HCT116 (cell line): ENCODE results near the gene GKN1. TPM values are rescaled to one million over a fixed set of nuclear protein-coding genes. Genes with fewer than 3 reads are reported as not detected.

ENCODE experiments used
- ATAC-seq: fragments of 200-7000 bp; cut with Tn5 transposase; 2 replicates; pipeline ENCODE4 v1.9.1; 2020; ENCODE audit warnings: mild to moderate bottlenecking, moderate library complexity
- BruUV-seq: library from RNA; stranded (reverse); fragments of 400-500 nt; replicated peaks from 2 replicates; lab custom pipeline; 2021; lab: Mats Ljungman, UMichigan
- CTCF ChIA-PET: fragments of 300-600 bp; sonication (Branson Sonifier 250); formaldehyde crosslinking; loops from one replicate; lab custom pipeline; 2021; ENCODE audit warnings: antibody characterized with exemption; lab: Charles Lee
- POLR2A ChIA-PET: fragments of 300-600, 350-600 bp; sonication (Branson Sonifier 250); formaldehyde crosslinking; loops from one replicate; lab custom pipeline; 2021; ENCODE audit warnings: antibody characterized with exemption; lab: Charles Lee
- RAD21 ChIA-PET, 2 experiments: fragments of 300-600 bp; sonication (Branson Sonifier 250); formaldehyde crosslinking; loops; one replicate each; lab custom pipeline; 2023; ENCODE audit warnings: low total read pairs in 2 of 2; ENCODE audit not compliant: uncharacterized antibody in 2 of 2, unreplicated experiment in 2 of 2, low non-redundant PET in 1 of 2; lab: Charles Lee
- DNase-seq: peaks from one replicate; pipeline ENCODE4 v3.0.0-alpha.2; 2010; ENCODE audit warnings: low read depth, low spot score
- H2AFZ ChIP-seq: fragments of 200-600 bp; shearing (Covaris generic), sonication (generic); 2 replicates; pipeline ENCODE4 v1.6.1; 2017; ENCODE audit warnings: low read depth, mixed run types, mixed read lengths, antibody characterized with exemption, low read length; ENCODE audit not compliant: poor library complexity, severe bottlenecking
- H3K27ac ChIP-seq: 2 replicates; pipeline ENCODE4 v1.5.1; 2012; ENCODE audit warnings: low read depth, low read length
- H3K27me3 ChIP-seq: fragments of 200-600 bp; sonication (generic); 2 replicates; pipeline ENCODE4 v1.6.1; 2016; ENCODE audit warnings: mixed run types, low read length, mixed read lengths; ENCODE audit not compliant: insufficient read depth
- H3K36me3 ChIP-seq, 2 experiments: fragments of 200-500 bp in 1 of 2; fragments of 200-600 bp in 1 of 2; sonication (Bioruptor generic) in 1 of 2; sonication (generic) in 1 of 2; 2 replicates each; pipeline versions ENCODE4 v1.5.1 to v1.6.1; 2014 to 2016; ENCODE audit warnings: low read length in 2 of 2, inconsistent platforms in 1 of 2, mixed read lengths in 1 of 2, mixed run types in 1 of 2; ENCODE audit not compliant: insufficient read depth in 2 of 2, control insufficient read depth in 1 of 2
- H3K4me1 ChIP-seq, 2 experiments: fragments of 200-600 bp in 1 of 2; sonication (generic) in 1 of 2; 2 replicates each; pipeline versions ENCODE4 v1.5.1 to v1.6.1; 2012 to 2017; ENCODE audit warnings: low read length in 2 of 2, inconsistent platforms in 1 of 2, mild to moderate bottlenecking in 1 of 2, mixed read lengths in 1 of 2, mixed run types in 1 of 2, moderate library complexity in 1 of 2; ENCODE audit not compliant: insufficient read depth in 2 of 2, control insufficient read depth in 1 of 2
- H3K4me2 ChIP-seq: fragments of 200-600 bp; sonication (generic); 2 replicates; pipeline ENCODE4 v1.6.1; 2017; ENCODE audit warnings: mixed run types, low read length, mixed read lengths
- H3K4me3 ChIP-seq, 2 experiments: fragments of 200-600 bp in 1 of 2; sonication (generic) in 1 of 2; replicated peaks in 1 of 2; 2 replicates each; pipeline ENCODE4 v1.5.1; 2011 to 2016; ENCODE audit warnings: low read length in 2 of 2, control low read depth in 1 of 2, low read depth in 1 of 2, mild to moderate bottlenecking in 1 of 2, mixed read lengths in 1 of 2, mixed run types in 1 of 2
- H3K79me2 ChIP-seq: fragments of 200-600 bp; sonication (generic); 2 replicates; pipeline ENCODE4 v1.6.1; 2017; ENCODE audit warnings: mild to moderate bottlenecking, mixed run types, low read length, moderate library complexity, mixed read lengths; ENCODE audit not compliant: insufficient read depth
- H3K9ac ChIP-seq: fragments of 200-600 bp; sonication (generic); 2 replicates; pipeline ENCODE4 v1.6.1; 2016; ENCODE audit warnings: low read length, mixed read lengths
- H3K9me2 ChIP-seq: fragments of 200-600 bp; sonication (generic), shearing (Covaris generic); 2 replicates; pipeline ENCODE4 v1.6.1; 2017; ENCODE audit warnings: mixed run types, mild to moderate bottlenecking, moderate library complexity; ENCODE audit not compliant: insufficient read depth
- H3K9me3 ChIP-seq, 2 experiments: fragments of 200-500 bp in 1 of 2; fragments of 200-600 bp in 1 of 2; sonication (Bioruptor generic) in 1 of 2; sonication (generic) in 1 of 2; 2 replicates each; pipeline ENCODE4 v1.6.1; 2014 to 2017; ENCODE audit warnings: low read length in 2 of 2, mixed read lengths in 2 of 2, inconsistent platforms in 1 of 2, low read depth in 1 of 2, mild to moderate bottlenecking in 1 of 2, mixed run types in 1 of 2, moderate library complexity in 1 of 2; ENCODE audit not compliant: control insufficient read depth in 1 of 2, insufficient read depth in 1 of 2
- H4K20me1 ChIP-seq: fragments of 200-600 bp; sonication (generic), shearing (Covaris generic); 2 replicates; pipeline ENCODE4 v1.6.1; 2017; ENCODE audit warnings: mixed run types, mild to moderate bottlenecking, moderate library complexity; ENCODE audit not compliant: insufficient read depth
- ATF3 ChIP-seq: IDR thresholded peaks from 2 replicates; pipeline ENCODE4 v1.6.1; 2012
- EZH2phosphoT487 ChIP-seq: fragments of 200-600 bp; IDR thresholded peaks from 2 replicates; pipeline ENCODE4 v1.6.1; 2018; ENCODE audit warnings: antibody characterized with exemption, borderline replicate concordance
- RAD21 ChIP-seq: IDR thresholded peaks from 2 replicates; pipeline ENCODE4 v1.6.1; 2012; ENCODE audit warnings: low read depth, mild to moderate bottlenecking
- SP1 ChIP-seq: IDR thresholded peaks from 2 replicates; pipeline ENCODE4 v1.6.1; 2012; ENCODE audit warnings: low read depth
- SRF ChIP-seq: IDR thresholded peaks from 2 replicates; pipeline ENCODE4 v1.6.1; 2012; ENCODE audit warnings: low read depth
- ZBTB33 ChIP-seq: IDR thresholded peaks from 2 replicates; pipeline ENCODE4 v1.6.1; 2011; ENCODE audit warnings: mild to moderate bottlenecking, low read length, moderate library complexity; ENCODE audit not compliant: insufficient replicate concordance; ENCODE audit errors: extremely low read depth
- intact Hi-C: fragments of 100-400 bp; cut with micrococcal nuclease; formaldehyde crosslinking; loops from 2 replicates; pipeline ENCODE4 v1.10.0; 2022
- total RNA-seq: library from RNA; stranded (reverse); gene quantifications from one replicate; pipeline ENCODE4 v1.2.1, GENCODE V29; 2021; ENCODE audit not compliant: unreplicated experiment

Gene GKN1
- total RNA-seq, 1 experiment from 2014 or later: not detected

- H3K4me1 ChIP-seq: no peaks in the 10 kb centered on the region; a peak in 1 of 4 replicates
- TF ChIP-seq EZH2phosphoT487 (no peak), SP1 (no peak), SRF (no peak), ATF3 (no peak)
- POLR2A ChIA-PET: no interaction called here
Measured at GRCh38 chr2:68992341-68992740, 17.9 kb downstream of the GKN1 start.

GRCh38 chr2:68992933-68993332 is 18.5 kb downstream of the GKN1 start:
- no peaks in the 10 kb centered on the region for H4K20me1 ChIP-seq
- no peak overlapping the region for H3K9ac ChIP-seq
- no peak overlapping the region for H3K4me3 ChIP-seq
- H3K4me1 ChIP-seq: no peaks in the 10 kb centered on the region; a peak in 1 of 4 replicates
- H3K36me3 ChIP-seq: no peaks in the 10 kb centered on the region
- no peak overlapping the region for H3K27ac ChIP-seq
- ATAC-seq (no peak), DNase-seq (no peak)
- no peaks in the 10 kb centered on the region for H3K27me3 ChIP-seq
- H3K4me2 ChIP-seq: no peak overlapping the region
- no TSS peak for BruUV-seq
- no peaks in the 10 kb centered on the region for H3K9me3 ChIP-seq
- no peak overlapping the region for H2AFZ ChIP-seq
- intact Hi-C loops: no loop called here
- no peaks in the 10 kb centered on the region for H3K79me2 ChIP-seq
- TF ChIP-seq RAD21 (no peak), ZBTB33 (no peak)
- CTCF ChIA-PET: interaction anchor here (1.2 kb wide), 1 partner anchor 49 kb away, joined by 3 read pairs; no protein-coding TSS in a partner anchor
- POLR2A ChIA-PET: no interaction called here
- H3K9me2 ChIP-seq: no peaks in the 10 kb centered on the region
- RAD21 ChIA-PET: no interaction called here

More at GRCh38 chr2:68992341-68992740, 17.9 kb downstream of the GKN1 start:
- no peak for ATAC-seq
- Histone ChIP-seq H3K9ac (no peak overlapping the region), H3K9me3 (no peaks in the 10 kb centered on the region), H3K4me2 (no peak overlapping the region), H4K20me1 (no peaks in the 10 kb centered on the region), H3K79me2 (no peaks in the 10 kb centered on the region), H3K4me3 (no peak overlapping the region), H2AFZ (no peak overlapping the region), H3K27ac (no peak overlapping the region), H3K36me3 (no peaks in the 10 kb centered on the region), H3K9me2 (no peaks in the 10 kb centered on the region), H3K27me3 (no peaks in the 10 kb centered on the region)
- no TSS peak for BruUV-seq
- CTCF ChIA-PET: interaction anchor here (1.2 kb wide), 1 partner anchor 49 kb away, joined by 3 read pairs; no protein-coding TSS in a partner anchor
- RAD21 ChIA-PET: no interaction called here
- DNase-seq: no peak
- intact Hi-C loops: no loop called here
